Left renal cortex interstitium (tissue), 4 donors: Measurements from ENCODE around the gene AIFM2. TPM values are rescaled to one million over a fixed set of nuclear protein-coding genes. Genes with fewer than 3 reads are reported as not detected.
"Not testable (repeated sequence)": the region's sequence is repeated elsewhere in the genome, so short reads cannot be mapped to it uniquely, and the experiment has no call there.

Experiments
- DNase-seq, 4 donors: peaks; one replicate each; pipeline ENCODE4 v3.0.0-alpha.2; 2013; ENCODE audit warnings: low read depth in 4 of 4, low spot score in 2 of 4, missing footprints in 1 of 4
- polyA plus RNA-seq, 4 donors: library from polyadenylated mRNA; unstranded; fragments of 120-200 nt; gene quantifications; one replicate each; pipeline ENCODE4 v1.2.1, GENCODE V29; 2013; ENCODE audit not compliant: insufficient read length in 4 of 4

The AIFM2 gene
- polyA plus RNA-seq, 4 donors = 4.2 to 8.3 (median 6.4) TPM

DNA sequence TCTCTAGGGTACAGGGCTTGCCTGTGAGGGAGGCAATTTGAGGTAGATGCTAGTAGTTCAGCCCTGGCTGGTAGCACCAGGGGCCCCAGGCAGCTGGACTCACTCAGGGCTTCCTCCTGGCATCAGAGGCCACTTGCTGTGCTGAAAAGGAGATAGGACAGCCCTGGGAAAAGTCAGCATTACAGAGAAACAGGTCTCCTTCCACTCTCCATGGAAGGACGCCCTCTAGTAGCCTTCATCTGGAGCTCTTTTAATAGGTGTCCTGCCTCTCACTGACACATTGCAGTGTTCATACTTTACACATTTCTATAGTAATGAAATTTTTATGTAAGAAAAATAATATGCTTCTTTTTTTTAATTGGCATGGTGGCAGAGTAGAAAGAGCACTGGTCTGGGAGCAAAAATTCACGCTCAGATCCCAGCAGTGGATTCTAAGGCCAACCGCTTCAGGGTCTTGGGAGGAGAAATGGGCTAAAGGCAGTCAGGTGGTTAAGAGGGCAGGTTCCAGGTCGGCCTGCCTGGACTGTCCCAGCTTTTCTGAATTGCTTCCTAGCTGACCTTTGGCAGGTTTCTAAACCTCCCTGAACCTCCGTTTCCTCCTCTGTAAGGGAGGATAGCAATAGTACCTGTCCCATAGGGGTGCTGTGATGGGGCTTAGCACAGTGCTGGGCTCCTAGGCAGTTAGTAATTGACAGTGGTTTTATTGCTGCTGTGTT lies 35.8 kb downstream of the AIFM2 start:
- DNase-seq = no peak

DNA sequence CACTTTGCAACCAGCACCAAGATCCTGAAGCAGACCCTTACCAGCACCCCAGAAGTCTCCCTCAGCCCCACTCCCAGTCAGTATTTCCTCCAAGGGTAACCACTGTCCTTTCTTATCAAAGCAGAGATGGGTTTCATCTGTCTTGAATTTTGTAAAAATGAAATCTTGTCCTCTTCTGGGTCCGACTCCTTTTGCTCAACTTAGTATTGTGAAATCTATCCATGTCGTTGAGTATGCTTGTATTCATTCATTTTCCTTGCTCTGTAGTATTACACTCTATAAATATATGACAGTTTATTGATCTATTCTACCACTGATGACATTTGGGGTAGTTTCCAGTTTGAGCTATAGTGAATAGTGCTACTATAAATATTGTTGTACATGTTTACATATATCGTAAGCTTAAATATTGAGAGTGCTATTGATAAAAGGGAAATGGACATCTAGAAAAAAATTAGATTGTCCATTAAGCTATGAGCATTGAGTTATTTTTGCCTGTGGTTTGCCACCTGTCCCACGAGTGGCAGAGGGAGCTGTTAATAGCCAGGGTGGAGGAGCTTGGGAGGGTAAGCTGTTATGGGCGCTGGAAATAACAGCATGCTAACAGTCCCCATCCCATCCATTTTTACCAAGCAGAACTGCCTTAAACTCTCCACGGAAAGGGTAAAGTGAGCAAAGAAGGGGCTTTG lies 36.5 kb downstream of the AIFM2 start:
- DNase-seq = no peak

GRCh38 chr10:70094250-70094649 lies 38.4 kb downstream of the AIFM2 start:
- no peak for DNase-seq

DNA sequence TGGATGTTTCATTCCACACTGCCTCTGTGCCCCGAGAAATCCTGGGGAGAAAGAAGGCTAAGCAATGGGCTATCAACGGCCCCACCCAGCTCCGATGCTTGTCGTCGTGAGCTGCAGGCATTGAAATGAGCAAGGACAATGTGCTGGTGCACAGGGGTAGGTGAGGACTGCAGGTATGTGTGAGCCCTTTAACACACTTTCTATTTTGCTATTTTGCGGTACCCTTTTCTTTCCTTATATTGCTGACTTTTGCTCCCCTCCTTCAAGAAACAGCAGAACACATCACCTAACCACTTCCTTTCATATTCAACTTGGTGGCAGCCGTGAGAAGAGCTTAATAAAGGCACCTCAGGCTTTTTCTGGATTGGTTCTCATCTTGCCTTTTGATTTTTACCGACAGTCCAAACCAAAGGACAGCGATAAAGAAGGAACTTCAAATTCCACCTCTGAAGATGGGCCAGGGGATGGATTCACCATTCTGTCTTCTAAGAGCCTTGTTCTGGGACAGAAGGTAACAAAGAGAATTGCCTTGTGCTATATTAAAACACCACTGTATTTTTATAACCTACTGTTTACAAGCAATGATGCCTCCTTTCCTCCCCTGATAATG lies 39.2 kb downstream of the AIFM2 start:
- no peak for DNase-seq

GRCh38 chr10:70092389-70092718 lies 40.3 kb downstream of the AIFM2 start:
- DNase-seq = no peak

DNA sequence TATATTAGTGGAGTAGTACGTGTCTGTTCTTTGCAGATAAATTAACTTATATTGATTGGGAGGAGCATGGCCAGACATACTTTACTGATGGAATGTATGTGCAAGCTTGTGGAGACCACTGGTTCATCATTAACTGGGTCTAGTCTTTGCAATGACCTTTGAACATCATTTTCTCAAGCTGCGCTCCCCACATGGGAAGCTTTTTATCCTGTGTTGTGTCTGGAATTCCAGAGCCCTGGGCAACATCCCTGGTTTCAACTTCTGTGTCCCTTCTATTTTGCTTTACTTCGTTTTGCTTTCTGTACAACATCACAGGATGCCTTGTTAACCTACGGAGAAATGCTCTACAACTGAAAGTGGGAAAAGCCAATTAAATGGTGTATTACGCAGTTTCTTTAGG lies 41.7 kb downstream of the AIFM2 start:
- no peak for DNase-seq

DNA sequence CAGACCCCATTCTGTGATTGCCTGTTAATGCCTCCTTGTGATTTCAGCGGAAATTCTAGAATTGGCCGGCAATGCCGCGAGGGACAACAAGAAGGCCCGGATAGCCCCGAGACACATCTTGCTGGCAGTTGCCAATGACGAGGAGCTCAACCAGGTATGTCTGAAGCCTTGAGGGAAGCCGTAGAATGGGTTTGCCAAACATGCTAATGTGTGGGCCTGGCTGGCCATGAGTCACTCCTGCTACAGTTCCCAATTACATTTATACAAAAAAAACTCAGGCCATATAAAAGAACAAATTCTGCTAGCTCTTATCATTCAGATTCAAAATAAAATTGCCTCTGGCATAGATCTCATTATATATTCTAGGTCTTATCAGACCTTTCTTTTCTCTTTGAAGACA lies 42.6 kb downstream of the AIFM2 start:
- no peak for DNase-seq

- DNase-seq = no peak
Observed at GRCh38 chr10:70088308-70088698, 44.3 kb downstream of the AIFM2 start.

GRCh38 chr10:70087616-70088307 lies 44.9 kb downstream of the AIFM2 start:
- no peak for DNase-seq

- DNase-seq = no peak
Observed at GRCh38 chr10:70085975-70086613, 46.5 kb downstream of the AIFM2 start.

GRCh38 chr10:70084189-70084588 lies 48.4 kb downstream of the AIFM2 start:
- no peak for DNase-seq

DNA sequence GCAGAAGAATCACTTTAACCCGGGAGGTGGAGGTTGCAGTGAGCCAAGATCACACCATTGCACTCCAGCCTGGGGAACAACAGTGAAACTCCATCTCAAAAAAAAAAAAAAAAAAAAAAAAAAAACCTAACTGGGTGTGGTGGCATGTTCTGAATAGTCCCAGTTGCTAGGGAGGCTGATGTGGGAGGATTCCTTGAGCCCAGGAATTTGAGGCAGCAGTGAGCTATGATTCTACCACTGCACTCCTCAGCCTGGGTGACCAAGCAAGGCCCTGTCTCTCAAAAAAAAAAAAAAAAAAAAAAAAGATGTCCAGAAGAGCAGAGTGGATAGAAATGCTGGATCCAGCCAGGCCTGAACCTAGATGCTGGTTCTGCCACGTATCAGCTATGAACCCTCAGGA lies 51.8 kb downstream of the AIFM2 start:
- not testable (repeated sequence) for DNase-seq

- no peak for DNase-seq
Observed at GRCh38 chr10:70078937-70079336, 53.7 kb downstream of the AIFM2 start.

GRCh38 chr10:70078329-70078728 lies 54.3 kb downstream of the AIFM2 start:
- no peak for DNase-seq

GRCh38 chr10:70074971-70075370 lies 57.7 kb downstream of the AIFM2 start:
- DNase-seq = no peak

- DNase-seq = no peak
Observed at GRCh38 chr10:70074165-70074564, 58.5 kb downstream of the AIFM2 start.

DNA sequence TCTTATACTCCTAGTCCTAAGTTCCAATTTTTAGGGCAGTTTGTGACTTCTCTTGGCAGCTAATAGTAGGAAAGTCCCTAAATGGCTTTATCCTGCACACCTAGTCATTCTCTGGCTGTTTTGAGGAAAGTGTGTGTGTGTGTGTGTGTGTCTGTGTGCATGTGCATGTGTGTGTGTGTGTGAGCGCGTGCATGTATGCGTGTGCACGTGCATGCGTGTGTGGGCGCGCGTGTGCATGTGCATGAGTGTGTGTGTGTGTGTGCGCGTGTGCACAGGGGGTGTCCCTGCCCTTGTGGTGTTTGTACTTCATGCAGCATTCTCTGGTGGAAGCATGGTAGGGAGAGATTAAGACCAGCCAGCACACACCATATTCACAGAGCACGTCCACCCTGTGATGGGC lies 61.8 kb downstream of the AIFM2 start:
- DNase-seq = no peak

- no peak for DNase-seq
Observed at GRCh38 chr10:70069346-70069745, 63.3 kb downstream of the AIFM2 start.

DNA sequence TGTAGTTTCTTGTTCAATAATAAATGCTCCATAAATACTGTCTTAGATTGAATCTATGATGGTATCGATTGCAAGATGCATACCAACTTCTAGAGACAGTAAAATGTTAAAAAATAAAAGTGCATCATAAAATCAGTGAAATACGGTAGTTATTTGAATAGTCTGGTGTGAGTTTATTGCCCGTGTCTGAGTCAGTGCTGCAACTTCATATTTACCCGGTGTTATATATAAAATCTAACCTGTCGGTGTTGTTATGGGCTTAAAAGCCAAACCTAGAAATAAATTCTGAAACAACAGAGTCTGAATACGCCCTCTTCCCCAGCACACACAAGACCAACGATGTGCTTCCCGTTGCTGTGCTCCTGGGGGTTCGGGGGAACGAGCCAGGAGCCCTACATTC lies 63.7 kb downstream of the AIFM2 start:
- no peak for DNase-seq

GRCh38 chr10:70067586-70067985 lies 65.0 kb downstream of the AIFM2 start:
- no peak for DNase-seq

DNA sequence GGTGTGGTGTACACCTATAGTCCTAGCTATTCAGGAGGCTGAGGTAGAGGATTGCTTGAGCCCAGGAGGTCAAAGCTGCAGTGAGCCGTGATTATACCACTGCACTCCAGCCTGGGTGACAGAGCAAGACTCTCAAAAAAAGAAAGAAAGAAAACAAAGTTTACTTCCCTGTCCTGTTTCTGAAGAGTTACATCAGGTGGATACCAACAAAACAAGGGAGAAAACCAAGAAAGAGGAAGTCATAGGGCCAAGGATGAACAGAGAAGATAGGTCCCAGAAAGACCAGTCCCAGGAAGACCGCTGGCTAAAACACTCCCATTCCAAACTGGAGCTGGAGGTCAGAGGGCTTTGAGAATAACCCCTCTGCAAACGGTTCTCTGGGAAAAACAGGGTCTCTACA lies 66.4 kb downstream of the AIFM2 start:
- no peak for DNase-seq
